ENCODE measurements around the gene SLC23A2.

The SLC23A2 gene

DNA sequence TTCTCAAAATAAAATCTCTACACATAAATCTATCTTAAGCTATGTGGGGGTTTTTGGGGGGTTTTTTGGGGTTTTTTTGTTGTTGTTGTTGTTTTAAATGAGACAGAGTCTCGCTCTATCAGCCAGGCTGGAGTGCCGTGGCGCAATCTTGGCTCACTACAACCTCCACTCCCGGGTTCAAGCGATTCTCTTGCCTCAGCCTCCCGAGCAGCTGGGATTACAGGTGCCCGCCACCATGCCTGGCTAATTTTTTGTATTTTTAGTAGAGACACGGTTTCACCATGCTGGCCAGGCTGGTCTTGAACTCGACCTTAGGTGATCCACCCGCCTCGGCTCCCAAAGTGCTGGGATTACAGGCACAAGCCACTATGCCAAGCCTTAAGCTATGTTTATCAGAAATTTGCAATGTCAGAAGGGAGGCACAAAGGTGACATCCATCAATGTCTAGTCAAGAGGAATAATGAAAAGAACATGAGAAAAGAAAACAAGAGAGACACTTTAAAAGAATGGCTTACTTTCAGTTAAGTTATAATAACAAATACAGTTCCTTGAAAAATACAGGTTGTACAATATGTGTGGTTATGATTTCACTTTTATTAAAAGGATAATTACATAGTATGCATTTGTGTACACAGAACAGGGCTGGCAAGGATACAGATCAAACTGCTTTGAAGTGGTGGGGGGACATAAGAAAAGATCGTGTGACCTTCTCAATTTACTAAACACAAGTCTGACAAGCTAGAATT is 28.6 kb downstream of the SLC23A2 start (continued):
- no peak for TF ChIP-seq TSHZ2 (CRISPR knock-in tag; IDR thresholded peaks at IDR 0.05)
- TF ChIP-seq ZNF70 (CRISPR knock-in tag; IDR thresholded peaks at IDR 0.05): no peak
- no peak for TF ChIP-seq TOX (CRISPR knock-in tag; IDR thresholded peaks at IDR 0.05; ENCODE audit: borderline replicate concordance)

GRCh38 chr20:4971064-4971463 is 30.2 kb downstream of the SLC23A2 start:
- TF ChIP-seq ARNTL (CRISPR knock-in tag; IDR thresholded peaks at IDR 0.05; ENCODE audit: borderline replicate concordance, low read depth) (no peak), TOX (CRISPR knock-in tag; IDR thresholded peaks at IDR 0.05; ENCODE audit: borderline replicate concordance) (no peak), BACH2 (CRISPR knock-in tag; IDR thresholded peaks at IDR 0.05; ENCODE audit: borderline replicate concordance) (no peak), PPARA (CRISPR knock-in tag; IDR thresholded peaks at IDR 0.05; ENCODE audit: borderline replicate concordance) (no peak), ZFP30 (CRISPR knock-in tag; IDR thresholded peaks at IDR 0.05) (no peak), ZFP3 (CRISPR knock-in tag; IDR thresholded peaks at IDR 0.05) (no peak), ISL1 (CRISPR knock-in tag; IDR thresholded peaks at IDR 0.05) (no peak), OSR1 (CRISPR knock-in tag; IDR thresholded peaks at IDR 0.05) (no peak), POU6F1 (CRISPR knock-in tag; IDR thresholded peaks at IDR 0.05; ENCODE audit: borderline replicate concordance, low read depth) (no peak), TCF4 (CRISPR knock-in tag; IDR thresholded peaks at IDR 0.05; ENCODE audit: borderline replicate concordance) (no peak), TSHZ2 (CRISPR knock-in tag; IDR thresholded peaks at IDR 0.05) (no peak), ZNF70 (CRISPR knock-in tag; IDR thresholded peaks at IDR 0.05) (no peak), ZC3H10 (CRISPR knock-in tag; IDR thresholded peaks at IDR 0.05) (no peak), SNAI2 (CRISPR knock-in tag; IDR thresholded peaks at IDR 0.05) (no peak), GLIS3 (CRISPR knock-in tag; IDR thresholded peaks at IDR 0.05) (no peak), RARB (CRISPR knock-in tag; IDR thresholded peaks at IDR 0.05) (no peak)
- TF ChIP-seq, protein P1, sequence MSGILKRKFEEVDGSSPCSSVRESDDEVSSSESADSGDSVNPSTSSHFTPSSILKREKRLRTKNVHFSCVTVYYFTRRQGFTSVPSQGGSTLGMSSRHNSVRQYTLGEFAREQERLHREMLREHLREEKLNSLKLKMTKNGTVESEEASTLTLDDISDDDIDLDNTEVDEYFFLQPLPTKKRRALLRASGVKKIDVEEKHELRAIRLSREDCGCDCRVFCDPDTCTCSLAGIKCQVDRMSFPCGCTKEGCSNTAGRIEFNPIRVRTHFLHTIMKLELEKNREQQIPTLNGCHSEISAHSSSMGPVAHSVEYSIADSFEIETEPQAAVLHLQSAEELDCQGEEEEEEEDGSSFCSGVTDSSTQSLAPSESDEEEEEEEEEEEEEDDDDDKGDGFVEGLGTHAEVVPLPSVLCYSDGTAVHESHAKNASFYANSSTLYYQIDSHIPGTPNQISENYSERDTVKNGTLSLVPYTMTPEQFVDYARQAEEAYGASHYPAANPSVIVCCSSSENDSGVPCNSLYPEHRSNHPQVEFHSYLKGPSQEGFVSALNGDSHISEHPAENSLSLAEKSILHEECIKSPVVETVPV (CRISPR knock-in tag; IDR thresholded peaks at IDR 0.05): no peak
- TF ChIP-seq, protein P2, sequence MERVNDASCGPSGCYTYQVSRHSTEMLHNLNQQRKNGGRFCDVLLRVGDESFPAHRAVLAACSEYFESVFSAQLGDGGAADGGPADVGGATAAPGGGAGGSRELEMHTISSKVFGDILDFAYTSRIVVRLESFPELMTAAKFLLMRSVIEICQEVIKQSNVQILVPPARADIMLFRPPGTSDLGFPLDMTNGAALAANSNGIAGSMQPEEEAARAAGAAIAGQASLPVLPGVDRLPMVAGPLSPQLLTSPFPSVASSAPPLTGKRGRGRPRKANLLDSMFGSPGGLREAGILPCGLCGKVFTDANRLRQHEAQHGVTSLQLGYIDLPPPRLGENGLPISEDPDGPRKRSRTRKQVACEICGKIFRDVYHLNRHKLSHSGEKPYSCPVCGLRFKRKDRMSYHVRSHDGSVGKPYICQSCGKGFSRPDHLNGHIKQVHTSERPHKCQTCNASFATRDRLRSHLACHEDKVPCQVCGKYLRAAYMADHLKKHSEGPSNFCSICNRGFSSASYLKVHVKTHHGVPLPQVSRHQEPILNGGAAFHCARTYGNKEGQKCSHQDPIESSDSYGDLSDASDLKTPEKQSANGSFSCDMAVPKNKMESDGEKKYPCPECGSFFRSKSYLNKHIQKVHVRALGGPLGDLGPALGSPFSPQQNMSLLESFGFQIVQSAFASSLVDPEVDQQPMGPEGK (CRISPR knock-in tag; IDR thresholded peaks at IDR 0.05; ENCODE audit: borderline replicate concordance): no peak
- no peak for ATAC-seq

All from SK-N-SH treated with all-trans-retinoic acid at 6 μM for 48 hours (cell line).